ENCODE results near the gene CCNDBP1.
"Not testable (repeated sequence)": the region's sequence is repeated elsewhere in the genome, so short reads cannot be mapped to it uniquely, and the experiment has no call there.

CCNDBP1 gene

DNA sequence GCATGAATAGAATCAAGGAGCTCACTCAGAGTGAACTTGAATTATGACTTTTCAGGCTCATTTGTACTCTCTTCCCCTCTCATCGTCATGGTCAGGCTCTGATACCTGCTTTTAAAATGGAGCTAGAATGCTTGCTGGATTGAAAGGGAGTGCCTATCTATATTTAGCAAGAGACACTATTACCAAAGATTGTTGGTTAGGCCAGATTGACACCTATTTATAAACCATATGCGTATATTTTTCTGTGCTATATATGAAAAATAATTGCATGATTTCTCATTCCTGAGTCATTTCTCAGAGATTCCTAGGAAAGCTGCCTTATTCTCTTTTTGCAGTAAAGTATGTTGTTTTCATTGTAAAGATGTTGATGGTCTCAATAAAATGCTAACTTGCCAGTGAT, 9.6 kb downstream of the CCNDBP1 start:
- DNase-seq = no peak

DNA sequence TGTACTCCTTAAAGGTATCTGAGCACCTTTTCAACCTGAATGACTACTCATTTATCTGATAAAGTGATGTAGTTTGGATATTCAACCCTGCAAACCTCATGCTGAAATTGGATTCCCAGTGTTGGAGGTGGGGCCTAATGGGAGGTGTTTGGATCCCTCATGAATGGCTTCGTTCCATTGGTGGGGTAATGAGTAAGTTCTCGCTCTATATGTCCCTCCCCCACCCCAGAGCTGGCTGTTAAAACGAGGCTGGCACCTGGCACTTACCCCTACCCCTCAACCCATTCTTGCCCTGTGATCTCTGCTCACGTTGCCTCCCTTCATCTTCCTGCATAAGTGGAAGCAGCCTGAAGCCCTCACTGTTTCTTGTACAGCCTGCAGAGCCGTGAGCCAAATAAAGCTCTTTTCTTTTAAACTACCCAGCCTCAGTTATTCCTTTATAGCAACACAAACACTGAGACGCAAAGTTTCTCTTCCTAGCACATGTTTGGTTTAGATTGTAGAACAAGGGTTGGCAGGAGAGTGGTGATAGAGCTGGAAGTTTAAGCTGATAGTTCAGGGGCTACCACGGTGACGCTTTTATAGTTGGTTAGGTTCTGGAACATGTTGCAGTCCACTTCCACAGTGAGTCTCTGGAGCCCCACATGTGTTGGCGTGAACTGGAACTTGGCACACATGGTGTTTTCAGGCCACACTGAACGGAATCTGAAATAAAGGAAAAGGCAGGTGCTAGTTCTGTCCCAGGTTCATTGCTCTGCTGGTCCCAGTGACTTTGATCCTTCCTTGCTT, 11.8 kb downstream of the CCNDBP1 start:
- no peak for DNase-seq

DNA sequence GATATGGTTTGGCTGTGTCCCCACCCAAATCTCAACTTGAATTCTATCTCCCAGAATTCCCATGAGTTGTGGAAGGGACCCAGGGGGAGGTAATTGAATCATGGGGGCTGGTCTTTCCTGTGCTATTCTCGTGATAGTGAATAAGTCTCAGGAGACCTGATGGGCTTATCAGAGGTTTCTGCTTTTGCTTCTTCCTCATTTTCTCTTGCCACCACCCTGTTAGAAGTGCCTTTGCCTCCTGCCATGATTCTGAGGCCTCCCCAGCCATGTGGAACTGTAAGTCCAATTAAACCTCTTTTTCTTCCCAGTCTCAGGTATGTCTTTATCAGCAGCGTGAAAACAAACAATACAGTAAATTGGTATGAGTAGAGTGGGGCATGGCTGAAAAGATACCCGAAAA, 12.6 kb downstream of the CCNDBP1 start:
- DNase-seq = not testable (repeated sequence)

DNA sequence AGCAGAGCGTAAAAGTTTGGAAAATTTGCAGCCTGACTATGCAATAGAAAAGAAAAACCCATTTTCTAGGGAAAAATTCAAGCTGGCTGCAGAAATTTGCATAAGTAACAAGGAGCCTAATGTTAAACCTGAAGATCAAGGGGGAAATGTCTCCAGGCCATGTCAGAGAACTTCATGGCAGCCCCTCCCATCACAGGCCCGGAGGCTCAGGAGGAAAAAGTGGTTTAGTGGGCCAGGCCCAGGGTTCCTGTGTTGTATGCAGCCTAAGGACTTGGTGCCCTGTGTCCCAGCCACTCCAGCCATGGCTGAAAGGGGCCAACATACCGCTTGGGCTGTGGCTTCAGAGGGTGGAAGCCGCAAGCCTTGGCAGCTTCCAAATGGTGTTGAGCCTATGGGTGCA, 13.4 kb downstream of the CCNDBP1 start:
- DNase-seq = not testable (repeated sequence)

DNA sequence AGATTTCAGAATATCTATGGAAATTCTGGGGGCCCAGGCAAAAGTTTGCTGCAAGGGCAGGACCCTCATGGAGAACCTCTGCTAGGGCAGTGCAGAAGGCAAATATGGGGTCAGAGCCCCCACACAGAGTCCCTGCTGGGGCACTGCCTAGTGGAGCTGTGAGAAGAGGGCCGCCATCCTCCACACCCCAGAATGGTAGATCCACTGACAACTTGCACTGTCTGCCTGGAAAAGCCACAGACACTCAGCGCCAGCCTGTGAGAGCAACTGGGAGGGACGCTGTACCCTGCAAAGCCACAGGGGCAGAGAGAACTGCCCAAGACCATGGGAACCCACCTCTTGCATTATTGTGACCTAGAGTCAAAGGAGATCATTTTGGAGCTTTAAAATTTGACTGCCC, 13.8 kb downstream of the CCNDBP1 start:
- no peak for DNase-seq

DNA sequence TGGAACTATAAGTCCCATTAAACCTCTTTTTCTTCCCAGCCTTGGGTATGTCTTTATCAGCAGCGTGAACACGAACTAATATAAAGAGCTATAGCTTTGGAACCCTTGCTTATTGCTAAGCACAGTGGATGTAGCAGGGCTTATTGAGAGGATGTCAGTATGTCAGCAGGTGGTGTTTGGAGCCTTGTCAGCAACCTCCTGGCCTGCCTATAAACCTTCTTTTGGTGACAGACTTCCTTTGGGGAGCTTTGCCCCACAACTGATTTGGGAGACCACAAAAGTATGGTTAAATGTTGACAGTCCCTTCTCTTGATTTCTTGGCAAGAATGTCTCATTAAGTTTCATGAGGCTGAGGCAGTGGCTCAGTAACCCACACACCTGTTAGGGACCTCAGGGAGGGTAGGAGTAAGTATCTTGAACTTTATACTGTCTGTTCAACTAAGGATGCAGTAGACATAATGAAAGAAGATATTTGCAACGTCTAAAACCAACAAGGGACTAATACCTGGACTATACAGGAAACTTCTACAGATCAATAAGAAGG, 14.8 kb downstream of the CCNDBP1 start:
- DNase-seq = no peak

DNA sequence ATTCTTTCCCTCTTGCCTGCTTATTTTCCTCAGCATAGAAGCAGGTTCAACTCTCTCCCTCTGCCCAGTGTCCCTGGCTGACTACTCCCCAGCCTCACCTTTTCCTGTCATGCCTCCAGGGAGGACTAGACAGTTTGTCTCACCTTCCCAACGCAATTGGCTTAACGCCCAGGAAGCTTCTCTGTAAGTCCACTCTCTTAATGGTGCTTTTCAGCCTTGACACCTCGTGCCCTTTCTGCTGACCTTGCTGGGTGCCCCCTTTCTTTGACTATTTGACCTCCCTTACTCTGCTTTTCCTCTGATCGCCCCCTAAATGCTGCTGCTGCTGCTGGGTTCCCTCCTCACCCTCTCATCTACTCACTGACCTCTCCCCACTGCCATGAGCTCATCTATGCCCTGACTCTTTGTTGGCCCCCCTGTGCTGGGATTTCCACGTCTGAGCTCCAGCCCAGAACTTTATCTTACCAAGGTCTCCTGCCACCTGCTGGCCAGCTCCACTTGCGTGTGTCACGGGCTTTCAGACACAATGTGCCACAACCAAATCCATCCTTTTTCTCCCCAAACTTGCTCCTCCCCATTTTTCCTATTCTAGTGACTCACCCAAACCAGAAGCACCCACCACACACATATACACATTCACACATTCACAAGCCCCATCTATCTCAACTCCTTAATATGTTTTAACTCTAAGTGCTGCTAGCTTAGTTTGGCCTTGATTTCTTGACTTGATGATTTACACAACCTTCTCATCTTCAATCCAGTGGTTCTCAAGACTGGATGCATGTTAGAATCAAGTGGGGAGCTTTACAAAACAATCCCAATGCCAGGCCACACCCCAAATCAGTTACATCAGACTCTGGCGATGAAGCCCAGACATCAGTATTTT, 19.1 kb downstream of the CCNDBP1 start:
- DNase-seq = no peak

DNA sequence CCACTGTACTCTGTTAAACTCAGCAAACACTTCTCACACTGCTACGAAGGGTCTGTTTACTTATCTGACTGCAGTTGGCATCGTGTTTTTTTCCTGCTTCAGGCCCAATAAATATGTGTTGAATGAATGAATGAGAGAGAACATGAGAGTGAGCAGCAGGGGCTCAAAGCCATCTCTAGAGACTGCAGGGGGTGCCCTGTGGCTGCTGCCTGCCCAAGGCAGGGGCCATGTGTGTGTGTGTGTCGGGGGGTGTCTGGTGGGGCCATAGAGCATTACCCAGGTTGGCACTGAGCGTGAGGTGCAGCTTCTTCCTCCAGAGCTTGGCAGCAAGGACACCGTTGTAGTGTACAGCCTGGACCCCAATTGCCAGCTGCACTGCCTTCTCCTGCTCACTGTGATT, 20.9 kb downstream of the CCNDBP1 start:
- no peak for DNase-seq

DNA sequence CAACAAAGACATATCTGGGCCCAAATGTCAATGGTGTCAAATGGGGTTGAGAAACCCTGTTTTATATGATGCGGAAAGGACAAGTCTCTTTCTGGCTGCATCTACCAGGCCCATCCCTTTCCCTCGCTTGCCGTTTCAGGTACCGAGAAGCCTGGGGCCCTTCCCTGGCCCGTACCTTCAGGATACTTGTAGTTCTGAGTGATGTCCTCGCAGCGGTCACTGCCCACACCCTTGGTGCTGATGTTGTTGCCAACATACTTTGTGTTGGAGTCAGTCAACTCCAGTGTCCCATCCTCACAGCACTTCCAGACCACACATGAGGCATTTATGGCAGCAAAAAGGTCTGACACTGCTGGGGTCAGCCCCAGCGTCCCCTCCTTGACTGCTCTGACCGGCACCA, 21.8 kb downstream of the CCNDBP1 start:
- DNase-seq = no peak

DNA sequence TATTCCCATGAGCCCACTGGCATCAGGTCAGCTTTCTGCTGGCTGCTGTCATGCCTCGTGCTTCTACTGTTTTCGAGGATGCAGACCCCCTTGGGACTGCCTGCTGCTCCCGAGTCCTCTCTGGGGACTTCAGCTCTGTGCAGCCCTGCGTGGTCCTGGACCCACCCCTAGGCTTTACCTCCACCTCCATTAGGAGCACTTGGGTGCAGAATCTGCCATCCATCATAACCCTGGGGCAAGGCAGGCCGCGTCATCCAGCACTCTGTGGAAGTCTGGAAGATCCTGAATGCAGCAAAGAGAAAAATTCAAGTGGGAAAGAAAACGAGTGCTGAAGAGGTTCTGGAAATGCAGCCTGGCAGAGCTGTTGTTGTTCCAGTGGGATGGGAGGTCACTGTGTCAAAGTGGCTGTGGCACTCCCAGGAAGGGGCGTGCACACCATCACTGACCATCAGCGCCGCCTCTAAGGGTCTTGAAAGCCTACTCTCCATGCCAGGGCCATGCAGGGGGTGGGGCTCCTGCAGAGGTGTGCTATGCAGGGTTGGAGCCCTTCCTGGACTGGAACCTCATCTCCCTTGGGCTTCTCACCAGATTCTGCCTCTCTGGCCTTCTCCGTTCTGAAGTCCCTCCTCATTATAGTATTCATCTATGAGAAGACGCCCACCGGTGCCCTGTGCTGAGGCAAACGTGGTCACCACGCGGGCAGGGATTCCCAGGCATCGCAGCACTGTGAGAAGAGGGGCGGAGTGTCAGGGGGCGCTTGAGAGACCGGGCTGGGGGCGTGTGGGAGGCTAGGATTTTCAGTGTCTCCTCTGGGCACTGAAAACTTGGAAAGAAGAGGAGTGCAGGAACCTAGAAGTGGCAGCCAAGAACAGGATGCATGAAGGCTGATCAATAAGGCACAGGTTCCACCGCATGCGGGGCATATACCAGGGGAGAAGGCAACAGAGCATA, 23.1 kb downstream of the CCNDBP1 start:
- no peak for DNase-seq

DNA sequence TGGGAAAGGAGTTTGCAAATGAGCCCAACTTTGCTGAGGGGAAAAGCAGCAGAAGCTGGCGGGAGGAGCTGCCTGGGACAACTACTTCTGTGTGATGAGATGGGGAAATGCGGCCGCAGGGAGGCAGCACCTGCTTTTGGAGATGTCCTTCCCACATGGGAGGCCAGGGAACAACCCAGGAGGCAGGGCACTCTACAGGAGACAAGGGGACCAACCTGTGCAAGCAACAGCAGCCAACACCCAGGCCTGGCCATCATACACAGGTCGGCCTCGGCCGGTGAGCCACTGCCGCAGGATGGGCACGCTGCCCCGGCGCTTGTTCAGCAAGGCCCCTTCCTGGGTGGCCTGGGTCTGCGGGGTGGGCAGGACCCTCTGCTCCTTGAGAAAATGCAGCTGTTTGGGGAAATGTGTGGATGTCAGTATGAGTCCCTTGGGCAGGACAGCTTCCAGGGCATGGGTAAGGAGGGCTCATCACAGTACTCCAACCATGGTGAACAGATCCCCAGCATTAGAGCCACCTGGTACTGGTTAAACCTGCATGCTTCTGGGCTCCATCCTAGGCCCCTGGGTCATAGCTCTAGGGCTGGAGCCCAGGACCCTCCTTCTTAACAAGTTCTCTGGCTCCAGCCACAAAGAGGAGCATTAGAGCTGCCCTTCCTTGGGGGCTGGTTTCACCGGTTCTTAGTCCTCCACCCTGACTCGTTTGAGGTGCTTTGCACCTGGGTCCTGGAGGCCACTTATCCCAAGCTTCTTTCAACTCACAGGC, 24.0 kb downstream of the CCNDBP1 start:
- peak; percentile 6 for DNase-seq

DNA sequence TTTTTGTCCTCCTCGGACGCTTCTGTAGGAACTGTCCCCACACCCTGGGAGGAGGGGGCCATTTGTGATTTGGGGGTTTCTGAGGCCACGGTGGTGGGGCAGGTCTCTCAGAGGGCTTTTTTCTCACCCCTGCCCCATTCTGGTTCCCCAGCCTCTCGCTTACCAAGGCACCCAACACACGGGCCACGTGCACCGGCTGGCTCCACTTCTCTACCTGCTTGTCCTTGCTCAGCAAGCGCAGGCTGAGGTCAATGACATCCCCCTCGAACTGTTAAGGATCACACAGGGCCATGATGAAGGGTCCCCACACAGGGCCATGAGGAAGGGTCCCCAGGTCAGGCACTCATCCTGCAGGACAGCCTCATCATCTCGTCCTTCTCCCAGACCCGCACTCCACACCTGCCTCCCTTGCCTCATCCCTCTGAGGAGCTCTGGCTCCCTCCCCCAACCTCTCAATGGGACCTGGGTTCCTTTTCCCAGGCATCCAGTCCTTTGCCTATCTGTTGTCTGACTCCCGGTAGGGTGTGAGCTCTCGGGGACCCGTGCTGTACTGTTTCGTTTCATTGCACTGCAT, 25.1 kb downstream of the CCNDBP1 start:
- no peak for DNase-seq

DNA sequence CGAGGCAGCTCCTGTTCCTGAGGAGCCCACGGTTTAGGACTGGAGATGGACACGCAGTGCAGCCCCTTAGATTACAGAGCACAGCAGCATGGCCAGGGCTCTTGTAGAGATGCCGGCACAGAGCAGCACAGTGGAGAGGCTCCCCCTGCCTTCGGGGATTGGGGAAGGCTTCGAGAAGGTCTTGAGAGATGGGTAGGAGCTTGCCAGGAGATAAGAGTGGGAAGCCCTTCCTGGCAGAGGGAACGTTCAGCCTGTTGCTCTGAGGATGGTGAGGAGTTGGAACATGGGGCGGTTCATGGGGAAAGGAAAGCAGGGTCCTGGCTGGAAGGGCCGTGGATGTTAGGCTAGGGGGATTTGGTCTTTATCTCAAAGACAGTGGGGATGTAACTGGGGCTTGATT, 25.6 kb downstream of the CCNDBP1 start:
- no peak for DNase-seq

DNA sequence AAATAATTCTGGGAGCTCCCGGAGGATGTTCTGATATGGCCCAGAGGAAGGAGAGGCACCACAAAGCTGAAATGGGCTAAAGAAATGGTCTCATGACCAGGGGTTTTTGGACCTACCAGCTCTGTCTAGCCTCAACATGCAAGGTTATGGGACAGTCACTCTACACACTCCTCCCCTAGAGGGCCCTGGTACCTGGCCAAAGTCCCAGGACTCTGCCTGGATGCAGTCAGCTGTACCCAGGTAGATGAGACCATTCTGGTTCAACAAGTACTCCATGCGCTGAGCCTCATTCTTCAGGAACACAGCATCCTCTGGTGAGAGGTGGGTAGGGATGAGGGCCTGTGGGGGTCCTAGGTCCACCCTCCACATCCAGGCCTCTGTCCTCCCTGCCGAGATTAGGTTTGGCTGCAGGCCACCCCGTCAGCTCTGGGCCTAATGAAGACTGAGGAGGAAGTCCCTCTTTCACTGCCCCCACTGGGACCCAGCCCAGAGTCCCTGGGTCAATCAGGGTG, 26.1 kb downstream of the CCNDBP1 start:
- no peak for DNase-seq

DNA sequence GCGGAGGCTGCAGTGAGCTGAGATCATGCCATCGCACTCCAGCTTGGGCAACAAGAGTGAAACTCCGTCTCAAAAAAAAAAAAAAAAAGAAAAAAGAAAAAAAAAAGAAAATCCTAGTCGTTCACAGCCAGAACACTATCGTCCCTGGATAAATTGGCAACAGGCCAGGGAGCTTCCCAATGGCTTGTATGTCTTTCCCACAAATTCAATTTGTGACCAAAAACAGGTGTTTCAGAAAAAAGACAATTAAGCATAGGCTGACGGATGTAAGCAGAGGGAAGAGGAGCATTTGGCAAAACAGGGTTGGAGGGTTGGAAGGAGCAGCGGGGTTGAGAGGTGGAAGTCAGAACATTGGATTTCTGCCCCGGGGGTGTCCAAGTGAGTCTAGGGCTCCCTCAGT, 27.1 kb downstream of the CCNDBP1 start:
- DNase-seq = no peak

DNA sequence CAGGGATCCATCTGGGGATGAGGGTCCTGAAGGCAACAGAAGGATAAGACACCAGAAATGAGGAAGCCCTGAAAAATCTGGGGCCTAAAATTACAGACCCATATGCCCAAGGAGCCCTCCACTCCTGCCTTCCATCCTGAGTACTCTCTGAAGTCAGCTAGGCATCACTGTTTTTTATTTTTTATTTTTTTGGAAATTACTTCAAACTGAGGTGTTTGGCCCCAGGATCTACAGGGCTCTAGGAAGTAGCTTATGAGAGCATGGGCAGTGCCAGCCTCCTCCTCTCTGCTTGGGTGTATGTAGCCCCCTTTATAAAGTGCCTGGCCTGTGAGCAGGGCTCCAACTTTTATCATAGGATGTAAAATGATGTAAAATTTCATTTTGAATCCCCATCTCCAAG, 27.7 kb downstream of the CCNDBP1 start:
- no peak for DNase-seq

DNA sequence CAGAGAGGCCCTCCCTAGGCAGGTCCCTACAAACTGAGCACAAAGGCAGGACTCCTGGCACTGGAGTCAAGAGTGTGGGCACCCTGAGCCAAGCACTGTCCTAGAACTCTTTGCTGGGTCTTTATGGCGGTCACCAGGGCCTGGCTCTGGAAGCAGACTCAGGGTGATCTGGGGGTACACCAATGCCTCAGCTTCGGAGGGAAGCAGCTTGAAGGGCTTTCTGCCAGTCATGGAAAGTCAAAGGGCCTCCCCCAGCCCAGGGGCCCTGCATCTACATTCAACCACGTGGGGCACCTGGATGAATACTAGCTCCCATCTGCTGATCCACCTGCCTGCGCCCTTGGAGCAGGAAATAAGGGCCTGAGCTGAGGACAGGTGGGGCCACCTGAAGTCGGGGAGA, 28.3 kb downstream of the CCNDBP1 start:
- DNase-seq = no peak

DNA sequence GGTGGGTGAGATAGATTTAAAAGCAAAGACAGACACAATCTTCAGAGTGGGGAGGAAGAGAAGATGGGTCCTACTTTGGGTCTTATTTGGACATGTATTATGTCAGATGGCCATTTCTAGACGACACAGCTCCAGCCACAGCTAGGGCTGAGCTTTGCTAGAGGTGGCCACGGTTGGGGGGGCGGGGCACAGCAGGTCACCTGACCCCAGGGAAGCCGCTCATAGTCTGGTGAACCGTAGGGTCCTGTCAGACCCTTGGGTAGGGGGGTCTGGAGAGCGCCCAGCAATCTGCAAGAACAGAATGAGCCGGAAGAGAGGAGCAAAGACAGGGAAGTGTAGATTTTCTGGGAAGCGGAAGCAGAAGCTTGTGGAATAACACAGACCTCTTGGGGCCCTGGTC, 29.0 kb downstream of the CCNDBP1 start:
- DNase-seq = no peak

DNA sequence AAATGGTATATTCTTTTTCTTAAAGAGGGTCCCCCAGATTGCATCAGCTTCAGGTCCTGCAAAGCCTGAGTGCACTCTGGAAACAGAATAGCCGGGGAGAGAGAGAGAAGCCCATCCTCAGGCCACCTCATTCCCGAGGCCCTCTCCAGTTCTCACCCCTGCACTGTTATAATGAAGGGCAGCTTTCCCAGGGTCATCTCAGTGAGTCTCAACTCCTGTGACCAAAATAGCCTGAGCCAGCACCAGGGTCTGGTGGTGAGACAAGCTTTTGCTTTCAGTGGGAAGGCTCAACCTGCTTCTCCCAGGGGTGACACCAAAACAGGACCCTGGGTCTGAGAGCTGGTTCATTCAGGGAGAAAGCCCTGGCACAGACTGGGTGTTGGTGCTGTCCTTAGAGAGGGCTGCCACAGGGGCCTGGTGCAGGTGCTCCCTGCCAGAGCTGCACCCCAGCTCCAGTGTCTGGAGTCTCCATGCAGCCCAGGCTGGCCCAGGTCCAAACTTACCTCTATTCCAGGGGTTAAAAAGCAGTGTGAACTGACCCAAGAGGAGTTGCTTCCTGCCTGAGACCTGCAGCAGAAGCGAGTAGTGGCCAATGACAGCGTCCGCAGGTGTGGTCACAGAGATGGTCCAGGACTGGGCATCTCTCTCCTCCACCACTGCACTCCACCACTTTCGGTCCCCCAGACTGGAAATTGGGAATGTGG, 29.5 kb downstream of the CCNDBP1 start:
- no peak for DNase-seq

DNA sequence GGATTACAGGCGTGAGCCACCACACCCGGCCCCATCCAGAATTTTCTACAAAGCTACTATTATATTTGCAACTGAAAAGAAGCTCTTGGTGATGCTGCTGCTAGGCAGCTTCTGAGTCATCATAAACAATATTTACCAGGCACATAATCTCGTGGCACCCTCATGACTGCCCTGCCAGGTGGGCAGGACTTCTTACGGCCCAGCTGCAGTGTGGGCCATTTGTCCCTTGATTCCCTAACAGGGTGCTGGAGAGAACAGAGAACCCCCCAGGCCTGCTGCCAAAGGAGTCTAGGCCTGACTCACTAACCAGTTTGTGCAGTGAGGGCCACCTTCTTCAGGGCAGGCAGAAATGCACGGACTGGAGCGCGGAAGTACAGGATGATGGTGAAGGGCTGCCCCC, 30.8 kb downstream of the CCNDBP1 start:
- no peak for DNase-seq

All from NCI-H526 treated with DMSO at 0.1 percent for 48 hours (cell line).